ENCODE data around the gene DPY19L3.

DNA sequence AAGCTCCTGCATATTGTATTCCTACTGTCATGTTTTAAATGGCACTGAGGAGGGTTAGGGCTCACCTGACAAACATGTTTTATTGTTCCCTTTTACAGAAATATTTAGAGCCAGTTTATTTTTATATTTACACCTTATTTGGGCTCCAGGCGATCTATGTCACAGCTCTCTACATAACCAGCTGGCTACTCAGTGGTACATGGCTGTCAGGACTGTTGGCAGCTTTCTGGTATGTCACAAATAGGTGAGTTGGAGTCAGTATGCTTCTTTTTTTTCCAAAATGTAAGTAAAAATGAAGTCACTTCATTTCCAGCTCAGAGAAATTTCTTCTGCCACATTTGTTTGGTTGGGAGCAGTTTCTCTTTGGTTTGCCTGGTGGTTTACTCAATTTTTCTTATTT lies 31.5 kb downstream of the DPY19L3 start:
- TF ChIP-seq, protein P1, sequence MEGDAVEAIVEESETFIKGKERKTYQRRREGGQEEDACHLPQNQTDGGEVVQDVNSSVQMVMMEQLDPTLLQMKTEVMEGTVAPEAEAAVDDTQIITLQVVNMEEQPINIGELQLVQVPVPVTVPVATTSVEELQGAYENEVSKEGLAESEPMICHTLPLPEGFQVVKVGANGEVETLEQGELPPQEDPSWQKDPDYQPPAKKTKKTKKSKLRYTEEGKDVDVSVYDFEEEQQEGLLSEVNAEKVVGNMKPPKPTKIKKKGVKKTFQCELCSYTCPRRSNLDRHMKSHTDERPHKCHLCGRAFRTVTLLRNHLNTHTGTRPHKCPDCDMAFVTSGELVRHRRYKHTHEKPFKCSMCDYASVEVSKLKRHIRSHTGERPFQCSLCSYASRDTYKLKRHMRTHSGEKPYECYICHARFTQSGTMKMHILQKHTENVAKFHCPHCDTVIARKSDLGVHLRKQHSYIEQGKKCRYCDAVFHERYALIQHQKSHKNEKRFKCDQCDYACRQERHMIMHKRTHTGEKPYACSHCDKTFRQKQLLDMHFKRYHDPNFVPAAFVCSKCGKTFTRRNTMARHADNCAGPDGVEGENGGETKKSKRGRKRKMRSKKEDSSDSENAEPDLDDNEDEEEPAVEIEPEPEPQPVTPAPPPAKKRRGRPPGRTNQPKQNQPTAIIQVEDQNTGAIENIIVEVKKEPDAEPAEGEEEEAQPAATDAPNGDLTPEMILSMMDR (conservative IDR thresholded peaks at IDR 0.05), result no peak
- no peak for TF ChIP-seq ZFX (IDR thresholded peaks at IDR 0.05)

Measured in C4-2B (cell line).